Neural cell (in vitro differentiated cells): ENCODE measurements around the gene AMBN. TPM values are rescaled to one million over a fixed set of nuclear protein-coding genes. Genes with fewer than 3 reads are reported as not detected.

Experiments
- H2AFZ ChIP-seq: fragments of 200-600, 300-800 bp; sonication (generic), shearing (Covaris generic); 2 replicates; pipeline ENCODE4 v1.6.0; 2014; ENCODE audit warnings: low read depth, mild to moderate bottlenecking, antibody characterized with exemption, low read length, moderate library complexity
- H3F3A ChIP-seq: fragments of 200-600 bp; shearing (Covaris generic); 2 replicates; pipeline ENCODE4 v1.6.1; 2016; ENCODE audit warnings: mild to moderate bottlenecking, moderate library complexity, mixed read lengths, antibody characterized with exemption, low read length; ENCODE audit not compliant: insufficient read depth, poor library complexity, severe bottlenecking
- H3K27ac ChIP-seq: fragments of 200-600, 300-800 bp; sonication (generic), shearing (Covaris generic); 2 replicates; pipeline ENCODE4 v1.5.1; 2014; ENCODE audit warnings: mild to moderate bottlenecking, low read length, moderate library complexity
- H3K27me3 ChIP-seq: fragments of 300-800, 200-600 bp; sonication (generic), shearing (Covaris generic); 2 replicates; pipeline ENCODE4 v1.6.0; 2014; ENCODE audit warnings: mild to moderate bottlenecking, low read depth, low read length, moderate library complexity; ENCODE audit not compliant: insufficient read depth
- H3K36me3 ChIP-seq: fragments of 300-800, 200-600 bp; sonication (generic), shearing (Covaris generic); 2 replicates; pipeline ENCODE4 v1.5.1; 2014; ENCODE audit warnings: mild to moderate bottlenecking, antibody characterized with exemption, low read length, moderate library complexity; ENCODE audit not compliant: insufficient read depth
- H3K4me2 ChIP-seq: fragments of 300-800, 200-600 bp; sonication (generic), shearing (Covaris generic); 2 replicates; pipeline ENCODE4 v1.6.0; 2014; ENCODE audit warnings: mild to moderate bottlenecking, low read length
- H3K4me3 ChIP-seq: fragments of 300-800, 200-600 bp; sonication (generic), shearing (Covaris generic); 2 replicates; pipeline ENCODE4 v1.5.1; 2014; ENCODE audit warnings: mild to moderate bottlenecking, low read length, moderate library complexity
- H3K79me2 ChIP-seq: fragments of 200-600 bp; shearing (Covaris generic); replicated peaks from 2 replicates; pipeline ENCODE4 v1.6.0; 2014; ENCODE audit warnings: mild to moderate bottlenecking, low read length, moderate library complexity; ENCODE audit not compliant: insufficient read depth
- H3K9ac ChIP-seq: fragments of 300-800, 200-600 bp; sonication (generic), shearing (Covaris generic); 2 replicates; pipeline ENCODE4 v1.6.1; 2016; ENCODE audit warnings: mild to moderate bottlenecking, low read length, mixed read lengths
- H3K9me2 ChIP-seq: fragments of 200-600 bp; shearing (Covaris generic); 2 replicates; pipeline ENCODE4 v1.6.1; 2016; ENCODE audit warnings: mild to moderate bottlenecking, low read length, mixed read lengths; ENCODE audit not compliant: insufficient read depth
- H3K9me3 ChIP-seq: fragments of 200-600, 300-800 bp; sonication (generic), shearing (Covaris generic); 2 replicates; pipeline ENCODE4 v1.6.1; 2016; ENCODE audit warnings: mild to moderate bottlenecking, mixed run types, low read length, moderate library complexity, mixed read lengths
- H4K20me1 ChIP-seq: fragments of 200-600 bp; shearing (Covaris generic); 2 replicates; pipeline ENCODE4 v1.6.1; 2016; ENCODE audit warnings: mild to moderate bottlenecking, mixed run types; ENCODE audit not compliant: insufficient read depth
- CTCF ChIP-seq: fragments of 450-650 bp; IDR thresholded peaks from 2 replicates; pipeline ENCODE4 v1.5.1; 2014; ENCODE audit warnings: antibody characterized with exemption, mild to moderate bottlenecking, moderate library complexity; ENCODE audit not compliant: poor library complexity, severe bottlenecking
- EP300 ChIP-seq: fragments of 450-650 bp; conservative IDR thresholded peaks from 2 replicates; pipeline ENCODE4 v1.6.1; 2014; ENCODE audit warnings: antibody characterized with exemption, mild to moderate bottlenecking, moderate library complexity; ENCODE audit not compliant: poor library complexity, severe bottlenecking
- EZH2 ChIP-seq: fragments of 200-600, 300-800 bp; shearing (Covaris generic), sonication (generic); IDR thresholded peaks from 2 replicates; pipeline ENCODE4 v1.6.1; 2014; ENCODE audit warnings: antibody characterized with exemption, low read length, borderline replicate concordance, mild to moderate bottlenecking; ENCODE audit not compliant: insufficient read depth, poor library complexity, severe bottlenecking
- MXI1 ChIP-seq: fragments of 450-650 bp; conservative IDR thresholded peaks from 2 replicates; pipeline ENCODE4 v1.6.1; 2014; ENCODE audit warnings: antibody characterized with exemption, mild to moderate bottlenecking; ENCODE audit not compliant: poor library complexity, severe bottlenecking
- POLR2AphosphoS5 ChIP-seq: IDR thresholded peaks from 2 replicates; pipeline ENCODE4 v1.6.1; 2012
- RAD21 ChIP-seq: fragments of 450-650 bp; conservative IDR thresholded peaks from 2 replicates; pipeline ENCODE4 v1.6.1; 2014; ENCODE audit warnings: antibody characterized with exemption, mild to moderate bottlenecking, moderate library complexity
- REST ChIP-seq: IDR thresholded peaks from 2 replicates; pipeline ENCODE4 v1.6.1; 2012; ENCODE audit warnings: borderline replicate concordance
- SMC3 ChIP-seq: fragments of 450-650 bp; conservative IDR thresholded peaks from 2 replicates; pipeline ENCODE4 v1.6.1; 2014; ENCODE audit warnings: antibody characterized with exemption, mild to moderate bottlenecking, moderate library complexity; ENCODE audit not compliant: poor library complexity
- TAF1 ChIP-seq: IDR thresholded peaks from 2 replicates; pipeline ENCODE4 v1.6.1; 2012; ENCODE audit warnings: low read depth
- polyA plus RNA-seq: library from polyadenylated mRNA; depleted of rRNA; stranded (reverse); fragments of >200 nt; gene quantifications from 2 replicates; pipeline ENCODE4 v1.2.3, GENCODE V29; 2014

The AMBN gene
- polyA plus RNA-seq, 1 donor from 2014 or later: 1.2 TPM

GRCh38 chr4:70629469-70630090 lies 37.5 kb downstream of the AMBN start:
- no peak overlapping the region for H3K27ac ChIP-seq
- H3K4me3 ChIP-seq: no peak overlapping the region
- no peak overlapping the region for H2AFZ ChIP-seq

GRCh38 chr4:70630162-70630561 lies 38.1 kb downstream of the AMBN start:
- H3K4me2 ChIP-seq: no peak overlapping the region
- no peak overlapping the region for H2AFZ ChIP-seq

More at GRCh38 chr4:70629469-70630090, 37.5 kb downstream of the AMBN start:
- Histone ChIP-seq H3K9me3 (no peaks in the 10 kb centered on the region), H3K27me3 (no peaks in the 10 kb centered on the region), H3K79me2 (no peaks in the 10 kb centered on the region), H3K4me2 (no peak overlapping the region), H3K36me3 (no peaks in the 10 kb centered on the region), H3K9ac (no peak overlapping the region), H3F3A (no peaks in the 10 kb centered on the region), H3K9me2 (no peaks in the 10 kb centered on the region), H4K20me1 (no peaks in the 10 kb centered on the region)
- TF ChIP-seq MXI1 (no peak), RAD21 (no peak), EZH2 (no peak), TAF1 (no peak), EP300 (no peak), CTCF (no peak), REST (no peak), POLR2AphosphoS5 (no peak), SMC3 (no peak)

More at GRCh38 chr4:70630162-70630561, 38.1 kb downstream of the AMBN start:
- H3K79me2 ChIP-seq: no peaks in the 10 kb centered on the region
- H3K27me3 ChIP-seq: no peaks in the 10 kb centered on the region
- no peaks in the 10 kb centered on the region for H3K9me3 ChIP-seq
- H3K27ac ChIP-seq: no peak overlapping the region
- no peaks in the 10 kb centered on the region for H3K9me2 ChIP-seq
- TF ChIP-seq TAF1 (no peak), POLR2AphosphoS5 (no peak)
- no peaks in the 10 kb centered on the region for H4K20me1 ChIP-seq
- H3K36me3 ChIP-seq: no peaks in the 10 kb centered on the region
- no peak overlapping the region for H3K4me3 ChIP-seq
- H3K9ac ChIP-seq: no peak overlapping the region
- H3F3A ChIP-seq: no peaks in the 10 kb centered on the region
